ENCODE results near the gene KCND2. TPM values are rescaled to one million over a fixed set of nuclear protein-coding genes. Genes with fewer than 3 reads are reported as not detected.

Gene KCND2
- total and polyA plus RNA-seq, 2 of the 8 experiments (the other 6 are each of a cell fraction or from before 2014, with no cell fraction given), result 4.6 to 7.7 TPM

GRCh38 chr7:120731271-120731670, 458.3 kb downstream of the KCND2 start:
- H3K23me2 ChIP-seq (ENCODE audit: low read depth, low read length), result no peaks in the 10 kb centered on the region
- H3K9me3 ChIP-seq (ENCODE audit: insufficient read depth in 2 of 2, low read depth in 1 of 2, low read length in 1 of 2), result no peaks in the 10 kb centered on the region
- TF ChIP-seq ASH2L (IDR thresholded peaks at IDR 0.05; ENCODE audit: low read length) (no peak), RBBP5 (IDR thresholded peaks at IDR 0.05; ENCODE audit: borderline replicate concordance, low read depth, low read length) (no peak), ATF2 (IDR thresholded peaks at IDR 0.05; ENCODE audit: low read length) (no peak), YY1 (IDR thresholded peaks at IDR 0.05; ENCODE audit: low read depth, low read length) (no peak), SAP30 (IDR thresholded peaks at IDR 0.05; ENCODE audit: insufficient read depth, insufficient replicate concordance, low read length) (no peak), HDAC2 (IDR thresholded peaks at IDR 0.05; ENCODE audit: borderline replicate concordance in 1 of 2, low read depth in 2 of 2, low read length in 2 of 2) (no peak), POU5F1 (IDR thresholded peaks at IDR 0.05; ENCODE audit: low read depth, low read length) (no peak), RFX5 (IDR thresholded peaks at IDR 0.05; ENCODE audit: borderline replicate concordance, low read depth, low read length) (no peak), POLR2AphosphoS5 (IDR thresholded peaks at IDR 0.05; ENCODE audit: low read depth, low read length) (no peak), SIN3A (conservative IDR thresholded peaks at IDR 0.05 in 1 of 2, IDR thresholded peaks at IDR 0.05 in 1 of 2; ENCODE audit: low read depth in 1 of 2, low read length in 2 of 2) (no peak), CEBPB (IDR thresholded peaks at IDR 0.05; ENCODE audit: low read depth, low read length) (no peak), TBP (IDR thresholded peaks at IDR 0.05; ENCODE audit: low read depth, low read length) (no peak), CBX8 (IDR thresholded peaks at IDR 0.05; ENCODE audit: borderline replicate concordance, low read depth, low read length) (no peak), SIX5 (IDR thresholded peaks at IDR 0.05; ENCODE audit: low read depth, low read length) (no peak)
- POLR2A ChIA-PET (ENCODE audit: partially characterized antibody), result interaction anchor here (0.5 kb wide), 1 partner anchor 21 kb away, joined by 3 read pairs; no protein-coding TSS in a partner anchor
- DNase-seq (ENCODE audit: low read depth in 1 of 2, low spot score in 2 of 2), result no peak
- CTCF ChIA-PET (ENCODE audit: partially characterized antibody), result interaction anchor here (0.7 to 1.3 kb wide), 5 partner anchors 52 to 797 kb away, joined by 3 to 5 read pairs (median 3); no protein-coding TSS in a partner anchor
- H4K5ac ChIP-seq (ENCODE audit: insufficient read length, low read depth, low read length), result no peak overlapping the region
- no peak overlapping the region for H4K8ac ChIP-seq (ENCODE audit: extremely low read depth, insufficient read depth, low read length)
- no peaks in the 10 kb centered on the region for H3K27me3 ChIP-seq (replicated peaks in 1 of 4; ENCODE audit: control insufficient read depth in 3 of 4, extremely low read depth in 1 of 4, insufficient read depth in 3 of 4, low read length in 3 of 4)
- H3K56ac ChIP-seq (replicated peaks; ENCODE audit: insufficient read length, low read depth, low read length), result no peak overlapping the region
- H3K79me1 ChIP-seq (ENCODE audit: low read depth, low read length), result no peaks in the 10 kb centered on the region
- no peak overlapping the region for H4K91ac ChIP-seq (replicated peaks; ENCODE audit: insufficient read length, low read length)
- no peak overlapping the region for H2BK15ac ChIP-seq (ENCODE audit: low read length)
- H2BK20ac ChIP-seq (ENCODE audit: low read length), result no peak overlapping the region
- H3K14ac ChIP-seq (ENCODE audit: insufficient read length), result no peak overlapping the region
- no peak overlapping the region for H3K9ac ChIP-seq (replicated peaks in 1 of 4; ENCODE audit: extremely low read depth in 1 of 4, low read depth in 3 of 4, low read length in 3 of 4)
- H2AK5ac ChIP-seq (ENCODE audit: low read depth, low read length), result no peak overlapping the region
- H3K79me2 ChIP-seq (ENCODE audit: control insufficient read depth in 1 of 2, insufficient read depth in 2 of 2, low read length in 2 of 2), result no peaks in the 10 kb centered on the region
- no peak overlapping the region for H3K4me2 ChIP-seq (ENCODE audit: insufficient read depth in 1 of 2, low read depth in 2 of 2, low read length in 2 of 2)
- H3K18ac ChIP-seq (ENCODE audit: extremely low read depth, low read length), result no peak overlapping the region
- H3K4ac ChIP-seq (replicated peaks; ENCODE audit: insufficient read length, low read depth, low read length), result no peak overlapping the region
- H3K36me3 ChIP-seq (ENCODE audit: control insufficient read depth in 2 of 4, insufficient read depth in 4 of 4, low read length in 3 of 4), result no peaks in the 10 kb centered on the region
- H2AFZ ChIP-seq (ENCODE audit: low read length), result no peak overlapping the region
- H3K4me3 ChIP-seq (ENCODE audit: extremely low read depth in 1 of 4, insufficient read depth in 2 of 4, low read depth in 3 of 4, low read length in 4 of 4), result no peak overlapping the region
- no peak overlapping the region for H2BK5ac ChIP-seq (ENCODE audit: low read depth, low read length)
- H2BK120ac ChIP-seq (replicated peaks; ENCODE audit: low read depth, low read length), result no peak overlapping the region
- H4K20me1 ChIP-seq (replicated peaks in 1 of 2; ENCODE audit: control insufficient read depth in 1 of 2, insufficient read depth in 2 of 2, low read length in 2 of 2), result no peaks in the 10 kb centered on the region
- no peak overlapping the region for H2BK12ac ChIP-seq (ENCODE audit: low read depth, low read length)
- H3K23ac ChIP-seq (ENCODE audit: insufficient read length), result no peak overlapping the region
- no peak for FAIRE-seq
- H3K27ac ChIP-seq (ENCODE audit: low read depth, low read length), result no peak overlapping the region
- H3K4me1 ChIP-seq (replicated peaks in 1 of 4; ENCODE audit: control insufficient read depth in 3 of 4, insufficient read depth in 4 of 4, low read length in 3 of 4), result peaks cover 0 to 4% (median 2%) of the 10 kb centered on the region in 4 experiments; a peak in 1 of 7 replicates
